ENCODE results near the gene ABAT. TPM values are rescaled to one million over a fixed set of nuclear protein-coding genes. Genes with fewer than 3 reads are reported as not detected.

Gene ABAT
- total RNA-seq, 1 experiment from 2014 or later, result 7.3 TPM

GRCh38 chr16:8735574-8735973 is 61.2 kb downstream of the ABAT start:
- no peak overlapping the region for H2BK5ac ChIP-seq (ENCODE audit: insufficient read length, low read length)
- no peak overlapping the region for H2BK12ac ChIP-seq (ENCODE audit: insufficient read length, low read depth, low read length)
- H3K14ac ChIP-seq (ENCODE audit: insufficient read depth, low read length), result no peak overlapping the region
- no peak overlapping the region for H3K27ac ChIP-seq (ENCODE audit: insufficient read length, low read depth, low read length)
- no peak overlapping the region for H3K4me2 ChIP-seq (ENCODE audit: insufficient read depth, insufficient read length, low read length)
- H2AFZ ChIP-seq (ENCODE audit: low read length), result no peak overlapping the region
- no peak for DNase-seq
- peaks cover 5% of the 10 kb centered on the region for H3K9me3 ChIP-seq (ENCODE audit: control insufficient read depth, low read depth, low read length)
- no peak overlapping the region for H3K4ac ChIP-seq (ENCODE audit: low read depth, low read length)
- peaks cover 12 to 15% of the 10 kb centered on the region in 2 experiments for H3K9me3 Mint-ChIP-seq
- WGBS (ENCODE audit: extremely low coverage, insufficient read length, low lambda C conversion rate), result no CpG with 5 or more reads among the region's 5 CpGs
- no peak overlapping the region for H3K56ac ChIP-seq (ENCODE audit: insufficient read length, low read depth, low read length)
- no peaks in the 10 kb centered on the region for H3K79me1 ChIP-seq (ENCODE audit: insufficient read depth, low read depth, low read length, poor library complexity, severe bottlenecking)
- H2AK5ac ChIP-seq (ENCODE audit: insufficient read length, low read length), result no peak overlapping the region
- no peak overlapping the region for H3K18ac ChIP-seq (ENCODE audit: insufficient read length, low read depth, low read length)
- no peak for TF ChIP-seq CTCF (conservative IDR thresholded peaks at IDR 0.05)
- no peaks in the 10 kb centered on the region for H3K79me2 ChIP-seq (ENCODE audit: insufficient read depth, low read length)
- H4K20me1 ChIP-seq (ENCODE audit: control insufficient read depth, insufficient read depth, insufficient read length), result no peaks in the 10 kb centered on the region
- no peaks in the 10 kb centered on the region for H3K23me2 ChIP-seq (ENCODE audit: insufficient read length, low read depth, low read length, poor library complexity, severe bottlenecking)
- H2BK120ac ChIP-seq (ENCODE audit: low read depth, low read length, poor library complexity, severe bottlenecking), result no peak overlapping the region
- no peak overlapping the region for H3K9ac ChIP-seq (ENCODE audit: extremely low read depth, insufficient read length, low read length)
- no peak overlapping the region for H3K4me3 Mint-ChIP-seq
- H3T11ph ChIP-seq (ENCODE audit: low read length), result no peak overlapping the region
- peaks cover 3% of the 10 kb centered on the region for H3K27me3 Mint-ChIP-seq (ENCODE audit: low read depth)
- no peak overlapping the region for H4K91ac ChIP-seq (ENCODE audit: insufficient read length, low read depth, low read length)
- no peaks in the 10 kb centered on the region for H3K27me3 ChIP-seq (ENCODE audit: insufficient read depth, low read length)
- no peak overlapping the region for H2BK15ac ChIP-seq (ENCODE audit: low read depth, low read length)
- peaks cover 5 to 7% of the 10 kb centered on the region in 2 experiments; a peak in 2 of 4 replicates for H3K4me1 Mint-ChIP-seq
- H3K36me3 Mint-ChIP-seq (ENCODE audit: insufficient read depth in 1 of 3, low read depth in 3 of 3), result peaks cover 9 to 19% (median 11%) of the 10 kb centered on the region in 3 experiments
- no peak overlapping the region for H3K27ac Mint-ChIP-seq
- H4K5ac ChIP-seq (ENCODE audit: insufficient read length, low read depth, low read length), result no peak overlapping the region
- H2BK20ac ChIP-seq (ENCODE audit: low read depth, low read length, poor library complexity, severe bottlenecking), result no peak overlapping the region
- no peaks in the 10 kb centered on the region for H3K4me1 ChIP-seq (ENCODE audit: insufficient read depth, low read length)
- H3K23ac ChIP-seq (ENCODE audit: insufficient read length, low read depth, low read length), result no peak overlapping the region
- H4K8ac ChIP-seq (replicated peaks; ENCODE audit: insufficient read length, low read depth, low read length), result no peak overlapping the region
